ENCODE data around the gene AIFM2. TPM values are rescaled to one million over a fixed set of nuclear protein-coding genes. Genes with fewer than 3 reads are reported as not detected.

The AIFM2 gene
- total and polyA plus RNA-seq, 2 of the 13 experiments (the other 11 are each of a cell fraction or from before 2014, with no cell fraction given): 20.3 to 29.5 TPM

DNA sequence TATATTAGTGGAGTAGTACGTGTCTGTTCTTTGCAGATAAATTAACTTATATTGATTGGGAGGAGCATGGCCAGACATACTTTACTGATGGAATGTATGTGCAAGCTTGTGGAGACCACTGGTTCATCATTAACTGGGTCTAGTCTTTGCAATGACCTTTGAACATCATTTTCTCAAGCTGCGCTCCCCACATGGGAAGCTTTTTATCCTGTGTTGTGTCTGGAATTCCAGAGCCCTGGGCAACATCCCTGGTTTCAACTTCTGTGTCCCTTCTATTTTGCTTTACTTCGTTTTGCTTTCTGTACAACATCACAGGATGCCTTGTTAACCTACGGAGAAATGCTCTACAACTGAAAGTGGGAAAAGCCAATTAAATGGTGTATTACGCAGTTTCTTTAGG, 41.7 kb downstream of the AIFM2 start (continued):
- TF ChIP-seq, protein P1, sequence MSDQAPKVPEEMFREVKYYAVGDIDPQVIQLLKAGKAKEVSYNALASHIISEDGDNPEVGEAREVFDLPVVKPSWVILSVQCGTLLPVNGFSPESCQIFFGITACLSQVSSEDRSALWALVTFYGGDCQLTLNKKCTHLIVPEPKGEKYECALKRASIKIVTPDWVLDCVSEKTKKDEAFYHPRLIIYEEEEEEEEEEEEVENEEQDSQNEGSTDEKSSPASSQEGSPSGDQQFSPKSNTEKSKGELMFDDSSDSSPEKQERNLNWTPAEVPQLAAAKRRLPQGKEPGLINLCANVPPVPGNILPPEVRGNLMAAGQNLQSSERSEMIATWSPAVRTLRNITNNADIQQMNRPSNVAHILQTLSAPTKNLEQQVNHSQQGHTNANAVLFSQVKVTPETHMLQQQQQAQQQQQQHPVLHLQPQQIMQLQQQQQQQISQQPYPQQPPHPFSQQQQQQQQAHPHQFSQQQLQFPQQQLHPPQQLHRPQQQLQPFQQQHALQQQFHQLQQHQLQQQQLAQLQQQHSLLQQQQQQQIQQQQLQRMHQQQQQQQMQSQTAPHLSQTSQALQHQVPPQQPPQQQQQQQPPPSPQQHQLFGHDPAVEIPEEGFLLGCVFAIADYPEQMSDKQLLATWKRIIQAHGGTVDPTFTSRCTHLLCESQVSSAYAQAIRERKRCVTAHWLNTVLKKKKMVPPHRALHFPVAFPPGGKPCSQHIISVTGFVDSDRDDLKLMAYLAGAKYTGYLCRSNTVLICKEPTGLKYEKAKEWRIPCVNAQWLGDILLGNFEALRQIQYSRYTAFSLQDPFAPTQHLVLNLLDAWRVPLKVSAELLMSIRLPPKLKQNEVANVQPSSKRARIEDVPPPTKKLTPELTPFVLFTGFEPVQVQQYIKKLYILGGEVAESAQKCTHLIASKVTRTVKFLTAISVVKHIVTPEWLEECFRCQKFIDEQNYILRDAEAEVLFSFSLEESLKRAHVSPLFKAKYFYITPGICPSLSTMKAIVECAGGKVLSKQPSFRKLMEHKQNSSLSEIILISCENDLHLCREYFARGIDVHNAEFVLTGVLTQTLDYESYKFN (CRISPR knock-in tag; conservative IDR thresholded peaks at IDR 0.05): peak; percentile 99
- TF ChIP-seq TBX2 (CRISPR knock-in tag; IDR thresholded peaks at IDR 0.05; ENCODE audit: borderline replicate concordance): peak; percentile 48; the same call in 1 of the 2 replicates
- TF ChIP-seq SALL1 (CRISPR knock-in tag; IDR thresholded peaks at IDR 0.05): peak; percentile 80; the same call in 1 of the 2 replicates
- no peak for TF ChIP-seq ZBTB26 (CRISPR knock-in tag; IDR thresholded peaks at IDR 0.05; ENCODE audit: borderline replicate concordance)
- TF ChIP-seq ZNF552 (CRISPR knock-in tag; IDR thresholded peaks at IDR 0.05; ENCODE audit: borderline replicate concordance): no peak
- no peak for TF ChIP-seq HNRNPL (IDR thresholded peaks at IDR 0.05; ENCODE audit: low read depth, low read length)
- TF ChIP-seq HES4 (CRISPR knock-in tag; IDR thresholded peaks at IDR 0.05; ENCODE audit: borderline replicate concordance): no peak
- no peak for TF ChIP-seq ZNF646 (CRISPR knock-in tag; IDR thresholded peaks at IDR 0.05)
- no peak for TF ChIP-seq SNAI1 (CRISPR knock-in tag; IDR thresholded peaks at IDR 0.05; ENCODE audit: borderline replicate concordance)
- TF ChIP-seq, protein P2, sequence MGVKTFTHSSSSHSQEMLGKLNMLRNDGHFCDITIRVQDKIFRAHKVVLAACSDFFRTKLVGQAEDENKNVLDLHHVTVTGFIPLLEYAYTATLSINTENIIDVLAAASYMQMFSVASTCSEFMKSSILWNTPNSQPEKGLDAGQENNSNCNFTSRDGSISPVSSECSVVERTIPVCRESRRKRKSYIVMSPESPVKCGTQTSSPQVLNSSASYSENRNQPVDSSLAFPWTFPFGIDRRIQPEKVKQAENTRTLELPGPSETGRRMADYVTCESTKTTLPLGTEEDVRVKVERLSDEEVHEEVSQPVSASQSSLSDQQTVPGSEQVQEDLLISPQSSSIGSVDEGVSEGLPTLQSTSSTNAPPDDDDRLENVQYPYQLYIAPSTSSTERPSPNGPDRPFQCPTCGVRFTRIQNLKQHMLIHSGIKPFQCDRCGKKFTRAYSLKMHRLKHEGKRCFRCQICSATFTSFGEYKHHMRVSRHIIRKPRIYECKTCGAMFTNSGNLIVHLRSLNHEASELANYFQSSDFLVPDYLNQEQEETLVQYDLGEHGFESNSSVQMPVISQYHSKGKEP (CRISPR knock-in tag; IDR thresholded peaks at IDR 0.05): no peak
- TF ChIP-seq HNRNPK (IDR thresholded peaks at IDR 0.05; ENCODE audit: low read depth, low read length, poor library complexity, severe bottlenecking): no peak
- TF ChIP-seq ZNF678 (CRISPR knock-in tag; IDR thresholded peaks at IDR 0.05): no peak
- peak; percentile 48; the same call in 1 of the 2 replicates for TF ChIP-seq RFXAP (CRISPR knock-in tag; IDR thresholded peaks at IDR 0.05; ENCODE audit: borderline replicate concordance)
- no peak for TF ChIP-seq ZZZ3 (CRISPR knock-in tag; IDR thresholded peaks at IDR 0.05; ENCODE audit: borderline replicate concordance)
- no peak for TF ChIP-seq ZNF207 (IDR thresholded peaks at IDR 0.05; ENCODE audit: borderline replicate concordance)

Measured in HepG2 (cell line).